Measurements from ENCODE around the gene LRPAP1. TPM values are rescaled to one million over a fixed set of nuclear protein-coding genes. Genes with fewer than 3 reads are reported as not detected.

The LRPAP1 gene
- total and polyA plus RNA-seq, 2 experiments from 2014 or later: 63.0 to 82.5 TPM

GRCh38 chr4:3463556-3464348 lies 68.5 kb downstream of the LRPAP1 start:
- Mint-ChIP-seq H3K4me3 (no peak overlapping the region), H3K27ac (no peak overlapping the region), H3K9me3 (peaks cover 4% of the 10 kb centered on the region; the same call in 2 of the 3 replicates), H3K4me1 (no peaks in the 10 kb centered on the region; the same call in 2 of the 3 replicates), H3K27me3 (ENCODE audit: insufficient read depth, low read depth, poor library complexity) (peaks cover 48% of the 10 kb centered on the region), H3K36me3 (ENCODE audit: low read depth) (no peaks in the 10 kb centered on the region)
- ATAC-seq (no peak; the same call in 2 of the 3 replicates), DNase-seq (ENCODE audit: low spot score) (no peak)
- Histone ChIP-seq H3K4me3 (no peak overlapping the region), H3K9me2 (ENCODE audit: insufficient read depth) (no peaks in the 10 kb centered on the region), H3K36me3 (ENCODE audit: insufficient read depth) (no peaks in the 10 kb centered on the region), H4K20me1 (replicated peaks; ENCODE audit: insufficient read depth) (no peaks in the 10 kb centered on the region), H2AFZ (no peak overlapping the region), H3K79me2 (replicated peaks; ENCODE audit: insufficient read depth) (no peaks in the 10 kb centered on the region), H3K27me3 (ENCODE audit: insufficient read depth) (peaks cover 29% of the 10 kb centered on the region), H3K4me2 (no peak overlapping the region; the same call in 1 of the 2 replicates), H3K27ac (ENCODE audit: low read depth) (no peak overlapping the region), H3F3A (replicated peaks; ENCODE audit: low read depth) (no peaks in the 10 kb centered on the region), H3K4me1 (ENCODE audit: insufficient read depth) (no peaks in the 10 kb centered on the region; the same call in 1 of the 2 replicates)
- TF ChIP-seq STAT1 (IDR thresholded peaks at IDR 0.05; ENCODE audit: unreplicated experiment): no peak
- TF ChIP-seq JUNB (IDR thresholded peaks at IDR 0.05; ENCODE audit: unreplicated experiment): no peak

GRCh38 chr4:3462790-3463415 lies 69.3 kb downstream of the LRPAP1 start, which contains the start of gene DOK7:
Gene DOK7 (plus strand): TSS chr4:3463306. CDS start chr4:3463376, 70 bp downstream.
- no peaks in the 10 kb centered on the region for H3K36me3 ChIP-seq (ENCODE audit: insufficient read depth)
- H3K36me3 Mint-ChIP-seq (ENCODE audit: low read depth): no peaks in the 10 kb centered on the region

More at GRCh38 chr4:3462790-3463415, 69.3 kb downstream of the LRPAP1 start, which contains the start of gene DOK7:
- Histone ChIP-seq H4K20me1 (replicated peaks; ENCODE audit: insufficient read depth) (no peaks in the 10 kb centered on the region), H3F3A (replicated peaks; ENCODE audit: low read depth) (no peaks in the 10 kb centered on the region), H3K27ac (ENCODE audit: low read depth) (no peak within 1 kb of the TSS), H3K4me1 (ENCODE audit: insufficient read depth) (no peaks in the 10 kb centered on the region; the same call in 1 of the 2 replicates), H3K4me2 (peak within 1 kb of the TSS; percentile 67; the same call in 1 of the 2 replicates), H3K4me3 (peak within 1 kb of the TSS; percentile 49; the same call in 1 of the 2 replicates), H2AFZ (no peak within 1 kb of the TSS), H3K27me3 (ENCODE audit: insufficient read depth) (peaks cover 38% of the 10 kb centered on the region), H3K9me2 (ENCODE audit: insufficient read depth) (no peaks in the 10 kb centered on the region), H3K79me2 (replicated peaks; ENCODE audit: insufficient read depth) (no peaks in the 10 kb centered on the region)
- DNase-seq (ENCODE audit: low spot score) (peak; percentile 63), ATAC-seq (peak; percentile 43)
- Mint-ChIP-seq H3K4me1 (no peaks in the 10 kb centered on the region; the same call in 2 of the 3 replicates), H3K9me3 (peaks cover 4% of the 10 kb centered on the region; the same call in 2 of the 3 replicates), H3K4me3 (peak within 1 kb of the TSS; percentile 54; the same call in 2 of the 3 replicates), H3K27ac (no peak within 1 kb of the TSS), H3K27me3 (ENCODE audit: insufficient read depth, low read depth, poor library complexity) (peaks cover 55% of the 10 kb centered on the region)
- no peak for TF ChIP-seq ETS1 (IDR thresholded peaks at IDR 0.05)
- no peak for TF ChIP-seq EZH2 (IDR thresholded peaks at IDR 0.05; ENCODE audit: low read depth, unreplicated experiment)
- TF ChIP-seq REST (IDR thresholded peaks at IDR 0.05; ENCODE audit: unreplicated experiment): no peak
- TF ChIP-seq JUNB (IDR thresholded peaks at IDR 0.05; ENCODE audit: unreplicated experiment): no peak
